HG02642 (cell line): ENCODE measurements around the gene STIM2.
"Not testable (repeated sequence)": the region's sequence is repeated elsewhere in the genome, so short reads cannot be mapped to it uniquely, and the experiment has no call there.

Experiments
- ATAC-seq: cut with Tn5 transposase; IDR thresholded peaks from one replicate; pipeline ENCODE4 v1.9.1; 2021; ENCODE audit warnings: mild to moderate bottlenecking; ENCODE audit not compliant: unreplicated experiment, poor library complexity

STIM2 gene

DNA sequence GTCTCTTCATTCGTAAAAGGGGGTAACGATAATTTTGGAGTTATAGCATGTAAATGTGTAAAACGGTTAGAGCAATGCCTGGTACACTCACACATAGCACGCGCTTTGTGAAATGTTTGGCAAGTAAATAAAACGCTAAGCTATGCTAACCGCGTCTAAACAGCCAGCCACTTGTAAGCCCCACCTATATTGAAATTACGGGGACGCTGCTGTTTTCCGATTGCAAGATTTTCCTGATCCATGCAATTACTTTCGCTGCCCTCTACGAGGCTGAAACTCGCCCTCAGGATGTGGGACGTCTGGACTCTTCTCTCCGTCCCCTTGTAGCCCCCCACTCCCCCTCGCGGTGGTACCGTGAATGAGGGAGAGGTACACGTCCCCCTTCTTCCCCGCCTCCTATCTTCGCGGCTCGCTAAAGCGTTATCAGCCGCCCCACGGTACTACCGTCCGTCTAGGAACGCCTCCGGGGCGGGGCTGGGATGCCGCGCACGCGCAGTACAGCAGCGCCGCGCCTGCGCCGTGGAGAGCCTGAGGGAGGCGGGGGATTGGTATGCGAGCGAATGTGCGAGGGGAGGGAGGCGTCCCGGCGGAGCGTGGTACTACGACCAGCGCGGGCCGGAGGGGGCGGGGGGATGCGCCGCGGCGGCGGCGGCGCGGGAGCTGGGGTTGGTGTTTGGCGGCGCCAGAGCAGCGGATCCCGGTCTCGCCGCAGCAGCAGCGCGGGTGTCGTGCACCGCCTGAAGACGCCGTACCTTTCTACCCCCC lies at the start of gene STIM2:
Gene STIM2, plus strand, starts transcription at position 685 of the 765 bp plus-strand sequence.
- ATAC-seq: peak; percentile 68

DNA sequence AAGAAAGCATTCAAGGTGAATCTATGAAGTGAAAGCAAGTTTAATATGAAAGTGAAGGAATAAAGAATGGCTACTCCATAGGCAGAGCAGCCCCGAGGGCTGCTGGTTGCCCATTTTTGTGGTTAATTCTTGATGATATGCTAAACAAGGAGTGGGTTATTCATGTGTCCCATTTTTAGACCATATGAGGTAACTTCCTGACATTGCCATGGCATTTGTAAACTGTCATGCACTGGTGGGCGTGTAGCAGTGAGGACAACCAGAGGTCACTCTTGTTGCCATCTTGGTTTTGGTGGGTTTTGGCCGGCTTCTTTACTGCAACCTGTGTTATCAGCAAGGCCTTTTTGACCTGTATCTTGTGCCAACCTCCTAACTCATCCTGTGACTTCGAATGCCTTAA lies 49.1 kb upstream of the STIM2 start:
- ATAC-seq: not testable (repeated sequence)

- no peak for ATAC-seq
These were observed 48.5 kb upstream of the STIM2 start for GRCh38 chr4:26812049-26812714.

- ATAC-seq: no peak
These were observed 46.9 kb upstream of the STIM2 start for GRCh38 chr4:26813698-26814097.

DNA sequence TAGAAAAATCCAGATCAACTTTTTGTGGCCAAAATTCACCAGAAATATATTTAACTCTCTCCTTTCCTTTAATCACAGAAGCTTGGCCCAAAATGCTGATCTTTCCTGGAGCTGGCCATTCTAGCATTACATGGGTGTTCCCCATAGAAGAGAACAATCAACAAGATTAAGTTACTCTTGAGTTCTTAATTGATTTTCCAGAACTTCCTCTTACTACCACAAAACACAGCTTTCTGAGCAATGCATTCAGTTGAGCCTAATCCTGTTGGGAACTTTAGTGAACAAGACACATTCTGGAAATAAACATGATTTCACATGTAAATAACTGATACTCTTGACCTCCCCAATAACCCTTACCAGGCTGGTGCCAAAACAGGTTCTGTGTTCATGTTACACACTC lies 45.4 kb upstream of the STIM2 start:
- no peak for ATAC-seq

GRCh38 chr4:26815706-26816105 lies 44.9 kb upstream of the STIM2 start:
- no peak for ATAC-seq

- no peak for ATAC-seq
These were observed 41.6 kb upstream of the STIM2 start for GRCh38 chr4:26819026-26819425.

GRCh38 chr4:26819478-26820095 lies 41.1 kb upstream of the STIM2 start:
- ATAC-seq: peak; percentile 40

DNA sequence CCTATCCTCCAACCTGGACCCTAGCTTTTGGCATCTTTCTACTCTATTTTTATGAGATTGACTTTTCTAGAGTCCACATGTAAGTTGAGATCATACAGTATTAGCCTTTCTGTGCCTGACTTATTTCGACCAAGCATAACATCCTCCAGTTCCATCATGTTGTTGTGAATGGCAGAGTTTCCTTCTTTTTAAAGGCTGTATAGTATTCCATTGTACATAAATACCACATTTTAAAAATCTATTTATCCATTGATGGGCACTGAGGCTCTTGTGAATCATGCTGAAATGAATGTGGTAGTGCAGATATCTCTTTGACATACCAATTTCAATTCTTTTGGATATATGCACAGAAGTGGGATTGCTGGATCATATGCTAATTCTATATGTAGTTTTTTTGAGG lies 40.3 kb upstream of the STIM2 start:
- no peak for ATAC-seq

GRCh38 chr4:26821031-26821430 lies 39.6 kb upstream of the STIM2 start:
- no peak for ATAC-seq

GRCh38 chr4:26821677-26822503 lies 38.8 kb upstream of the STIM2 start:
- no peak for ATAC-seq

DNA sequence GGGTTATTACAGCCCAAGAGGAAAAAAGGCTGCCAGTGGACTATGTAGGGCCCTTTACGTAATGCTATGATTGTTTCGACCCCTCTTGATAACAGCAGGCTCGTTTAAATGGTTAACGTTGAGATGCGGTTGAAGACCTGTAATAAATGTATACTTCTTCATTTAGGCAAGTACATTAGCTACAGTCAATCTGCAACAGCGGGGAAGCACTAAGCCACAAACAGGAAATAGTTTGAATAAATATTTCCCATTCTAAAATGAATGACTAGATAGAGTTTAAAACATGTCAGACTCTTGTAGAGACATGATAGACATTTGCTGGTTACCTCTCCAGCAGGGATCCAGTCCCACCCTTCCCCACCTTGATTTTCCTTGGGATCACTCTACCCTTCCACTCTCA lies 38.1 kb upstream of the STIM2 start:
- peak; percentile 62 for ATAC-seq

- ATAC-seq: not testable (repeated sequence)
These were observed 37.7 kb upstream of the STIM2 start for GRCh38 chr4:26822974-26823373.

- no peak for ATAC-seq
These were observed 37.1 kb upstream of the STIM2 start for GRCh38 chr4:26823583-26823982.

- ATAC-seq: no peak
These were observed 36.0 kb upstream of the STIM2 start for GRCh38 chr4:26824667-26825066.

DNA sequence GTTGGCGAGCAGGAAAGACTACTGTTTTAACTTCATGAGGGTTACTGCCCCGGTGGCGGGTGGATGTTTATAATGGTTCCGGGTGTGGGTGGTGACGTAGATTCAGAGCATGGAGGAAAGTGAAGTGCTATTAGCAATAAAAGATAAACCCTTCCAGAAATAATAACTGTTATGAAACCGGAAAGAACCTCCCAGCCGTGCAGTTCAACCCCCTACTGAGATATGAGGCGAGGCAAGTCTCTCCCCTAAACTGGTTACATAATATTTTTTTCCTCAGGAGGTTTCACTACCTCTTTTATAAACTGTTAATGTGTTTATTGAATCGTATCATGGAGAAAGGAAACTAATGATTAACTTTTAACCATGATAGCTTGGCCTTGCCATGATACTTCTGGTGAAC lies 33.9 kb upstream of the STIM2 start:
- peak; percentile 85 for ATAC-seq

DNA sequence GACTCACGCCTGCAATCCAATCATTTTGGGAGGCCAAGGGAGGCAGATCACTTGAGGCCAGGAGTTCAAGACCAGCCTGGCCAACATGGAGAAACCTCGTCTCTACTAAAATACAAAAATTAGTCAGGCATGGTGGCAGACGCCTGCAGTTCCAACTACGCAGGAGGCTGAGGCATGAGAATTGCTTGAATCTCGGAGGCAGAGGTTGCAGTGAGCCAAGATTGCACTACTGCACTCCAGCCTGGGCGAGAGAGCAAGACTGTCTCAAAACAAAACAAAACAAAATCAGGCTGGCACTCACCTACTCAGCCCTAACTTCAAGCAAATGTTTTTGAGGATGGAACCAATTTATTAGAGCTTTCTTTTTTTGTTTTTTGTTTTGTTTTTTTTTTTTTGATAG lies 33.3 kb upstream of the STIM2 start:
- not testable (repeated sequence) for ATAC-seq

DNA sequence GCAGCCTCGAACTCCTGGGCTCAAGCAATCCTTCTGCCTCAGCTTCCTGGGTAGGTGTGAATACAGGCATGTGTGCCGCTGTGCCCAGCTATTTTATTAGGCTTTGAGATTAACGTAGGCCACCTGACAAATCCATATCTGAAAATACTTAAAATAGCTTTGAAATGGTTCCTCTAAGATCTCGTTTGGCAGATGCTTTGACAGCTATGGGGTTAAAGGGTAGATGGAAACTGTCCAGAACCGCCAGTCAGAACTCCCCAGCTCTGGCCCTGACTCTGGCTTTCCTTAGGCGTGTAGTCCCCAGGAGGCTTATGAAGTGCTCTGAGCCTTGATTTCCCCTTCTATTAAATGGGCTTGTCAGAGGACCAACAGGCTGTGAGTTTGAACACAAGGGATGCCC lies 32.8 kb upstream of the STIM2 start:
- ATAC-seq: no peak

GRCh38 chr4:26829018-26829417 lies 31.6 kb upstream of the STIM2 start:
- ATAC-seq: no peak

- ATAC-seq: no peak
These were observed 30.6 kb upstream of the STIM2 start for GRCh38 chr4:26830033-26830432.

DNA sequence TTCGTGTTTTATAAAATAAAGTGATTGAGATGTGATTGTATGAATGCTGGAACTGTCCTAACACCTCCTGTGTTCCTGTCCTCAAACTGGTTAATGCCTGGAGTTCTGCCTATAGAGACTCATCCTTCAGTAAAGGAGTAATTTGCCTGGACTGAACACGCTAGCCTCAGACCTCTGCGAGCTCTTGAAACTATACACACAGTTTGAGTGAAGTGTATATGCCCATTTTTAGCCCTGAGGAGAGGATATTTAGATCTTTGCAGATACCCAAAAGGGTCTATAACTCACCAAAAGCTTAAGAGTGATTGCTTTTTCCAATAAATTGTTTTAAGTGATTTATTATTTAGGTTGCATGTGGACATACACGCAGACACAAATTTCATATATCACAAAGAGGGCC lies 29.9 kb upstream of the STIM2 start:
- ATAC-seq: no peak
